Right ventricle myocardium superior (tissue), 1 donor: ENCODE measurements around the gene ALG1. TPM values are rescaled to one million over a fixed set of nuclear protein-coding genes. Genes with fewer than 3 reads are reported as not detected.
A peak's percentile ranks its signal among the peaks of the same experiment; 100 is the strongest.
"Not testable (repeated sequence)": the region's sequence is repeated elsewhere in the genome, so short reads cannot be mapped to it uniquely, and the experiment has no call there.

ENCODE experiments used
- ATAC-seq: fragments of 200-7000 bp; cut with Tn5 transposase; one replicate; pipeline ENCODE4 v1.9.1; 2020; ENCODE audit warnings: mild to moderate bottlenecking; ENCODE audit not compliant: poor library complexity
- DNase-seq: peaks from one replicate; pipeline ENCODE4 v3.0.0-alpha.2; 2020
- intact Hi-C: fragments of 100-400 bp; cut with DNase I; formaldehyde crosslinking; loops from one replicate; pipeline ENCODE4 v1.11.2; 2022
- total RNA-seq: library from RNA; stranded (reverse); fragmentation: NEBNext Ultra II Directional; extraction: Animal tissue kit (Norgen Biotek cat#: 25700); gene quantifications from one replicate; pipeline ENCODE4 v1.2.1, GENCODE V29; 2021
- donor health status: DM: no; HTN: yes; CAD: no; lungs with severe emphysema.

Gene ALG1
- total RNA-seq, 1 donor from 2014 or later = 8.5 TPM

DNA sequence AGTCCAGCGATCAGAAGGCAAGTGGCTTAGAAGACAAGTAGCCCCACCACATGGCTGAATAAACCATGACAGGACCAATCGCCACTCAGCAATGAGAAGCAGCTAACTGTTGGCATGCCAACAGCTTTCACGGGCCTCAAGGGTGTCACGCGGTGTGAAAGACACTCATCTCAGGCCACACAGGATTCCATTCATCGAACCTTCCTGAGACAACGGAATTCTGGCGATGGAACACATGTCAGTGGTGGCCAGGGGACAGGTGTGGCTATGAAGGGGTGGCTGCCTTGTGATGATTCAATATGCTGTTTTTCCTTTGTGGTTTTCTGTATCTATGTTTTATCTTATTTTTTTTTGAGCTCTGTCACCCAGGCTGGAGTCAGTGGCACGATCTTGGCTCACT is 18.9 kb downstream of the ALG1 start:
- DNase-seq, intact Hi-C loops, ATAC-seq: not testable (repeated sequence)

DNA sequence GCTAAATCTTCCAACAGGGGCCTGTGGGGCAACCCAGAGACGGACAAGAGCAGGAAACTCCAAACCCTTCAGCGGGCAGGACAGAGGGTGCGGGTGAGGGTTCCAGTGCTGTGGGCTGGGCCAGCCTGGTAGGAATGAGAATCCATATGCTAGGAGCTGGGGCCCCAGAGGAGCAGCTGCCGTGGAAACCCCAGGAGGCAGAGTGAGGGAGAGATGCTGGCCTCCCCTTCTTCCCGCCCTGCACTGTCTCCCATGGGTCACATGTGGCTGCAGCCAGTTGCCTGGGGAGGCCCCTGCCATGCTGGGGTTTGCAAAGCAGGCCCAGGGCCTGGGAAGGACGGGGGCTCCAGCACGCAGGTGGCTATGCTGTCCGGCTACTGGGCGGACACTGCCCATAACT is 21.4 kb downstream of the ALG1 start:
- intact Hi-C loops, ATAC-seq, DNase-seq: not testable (repeated sequence)

DNA sequence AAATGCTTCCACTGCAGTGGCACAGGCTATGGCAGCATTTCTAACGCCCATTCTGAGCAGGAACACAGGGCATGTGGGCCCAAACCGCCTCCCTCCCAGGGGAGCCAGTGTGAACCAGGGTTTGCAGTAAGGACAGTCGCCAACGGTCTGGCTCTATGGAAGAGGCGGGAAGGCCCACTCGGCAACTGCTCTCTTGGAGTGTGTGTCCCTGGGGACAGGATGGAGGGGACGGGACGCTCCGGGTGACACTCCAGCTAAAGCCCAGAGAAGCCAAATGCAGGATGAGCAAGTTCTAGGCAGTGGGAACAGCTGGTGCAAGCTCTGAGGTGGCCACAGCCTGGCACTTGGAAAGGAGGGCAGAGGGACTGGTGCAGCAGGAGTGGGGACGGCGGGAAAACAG is 22.1 kb downstream of the ALG1 start:
- ATAC-seq, intact Hi-C loops, DNase-seq: not testable (repeated sequence)

DNA sequence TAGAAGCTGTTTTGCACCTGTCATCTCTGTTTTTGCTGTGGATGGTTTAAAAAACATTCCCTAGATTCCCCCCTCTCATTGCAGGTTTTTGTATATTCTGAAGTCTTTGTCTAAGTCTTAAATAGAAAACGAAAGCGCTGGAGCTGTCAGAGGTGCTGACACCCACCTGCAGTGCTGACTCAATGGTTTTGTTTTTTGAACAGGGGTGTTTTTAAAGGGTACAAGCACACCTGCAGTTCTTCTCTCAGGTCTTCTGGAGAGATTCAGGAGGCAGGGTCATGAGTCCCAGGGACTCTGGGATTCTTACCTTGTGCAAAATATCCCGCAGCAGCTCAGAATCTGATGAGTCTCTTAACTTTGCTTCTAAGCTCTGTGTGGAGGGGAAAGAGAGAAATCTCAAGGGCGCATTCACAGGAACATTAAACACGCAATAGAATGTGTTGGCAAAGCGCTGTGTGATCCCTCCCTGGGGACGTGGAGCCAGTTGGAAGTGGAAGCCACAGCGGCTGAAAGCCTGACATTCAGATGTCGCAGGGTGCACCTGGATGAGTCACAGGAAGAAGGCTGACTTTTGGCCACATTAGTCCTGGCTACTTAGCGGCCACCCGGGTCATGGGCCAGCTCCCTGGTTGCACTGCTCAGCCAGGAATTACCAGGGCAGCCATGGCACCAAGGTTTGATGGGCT is 23.6 kb downstream of the ALG1 start:
- DNase-seq, intact Hi-C loops, ATAC-seq: not testable (repeated sequence)

DNA sequence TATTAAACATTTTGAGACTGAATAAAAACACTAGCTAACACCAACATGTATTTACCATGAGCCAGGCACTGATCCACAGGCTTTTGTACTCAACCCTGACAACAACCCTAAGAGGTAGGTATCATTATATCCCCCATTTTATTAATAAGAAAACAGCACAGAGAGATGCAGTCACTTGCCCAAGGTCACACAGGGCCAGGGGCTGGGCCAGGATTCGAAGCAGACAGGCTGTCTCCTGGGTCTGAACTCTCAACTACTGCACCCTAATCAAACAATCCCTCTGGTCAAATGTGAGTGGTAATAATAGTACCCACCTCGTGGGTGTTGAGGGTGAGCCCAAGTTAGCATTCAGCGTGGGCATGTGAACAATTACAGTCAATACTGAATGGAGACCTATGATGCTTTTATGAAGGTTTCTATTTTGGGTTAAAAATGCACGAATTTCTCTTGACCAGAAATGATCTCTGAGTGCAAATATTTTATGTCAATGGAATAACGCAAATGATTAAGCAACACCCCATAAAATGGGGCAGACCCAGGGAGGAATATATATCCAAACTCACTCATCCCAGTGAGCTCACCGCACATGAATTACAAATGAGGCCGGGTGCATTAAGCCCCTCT is 24.9 kb downstream of the ALG1 start:
- ATAC-seq, intact Hi-C loops, DNase-seq: not testable (repeated sequence)

DNA sequence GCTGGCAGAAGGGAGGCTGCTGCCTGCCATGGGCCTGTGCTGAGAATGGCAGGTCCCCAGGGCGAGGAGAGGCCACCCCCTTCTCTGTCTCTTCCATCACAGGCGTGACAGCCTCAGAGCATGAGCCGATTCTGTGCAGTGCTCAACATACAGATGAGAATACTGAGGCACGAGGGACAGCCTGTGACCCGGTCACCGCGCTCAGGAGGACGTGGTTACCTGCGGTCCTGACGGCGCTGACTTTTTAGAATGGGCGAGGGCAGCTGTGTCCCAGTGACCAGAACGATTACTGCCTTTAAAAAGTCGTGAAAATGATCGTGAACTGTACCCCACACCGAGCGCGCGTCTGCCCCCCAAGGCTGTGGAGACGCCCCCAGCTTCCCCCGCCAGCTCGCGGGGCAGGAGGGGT is 25.4 kb downstream of the ALG1 start:
- intact Hi-C loops, ATAC-seq, DNase-seq: not testable (repeated sequence)

DNA sequence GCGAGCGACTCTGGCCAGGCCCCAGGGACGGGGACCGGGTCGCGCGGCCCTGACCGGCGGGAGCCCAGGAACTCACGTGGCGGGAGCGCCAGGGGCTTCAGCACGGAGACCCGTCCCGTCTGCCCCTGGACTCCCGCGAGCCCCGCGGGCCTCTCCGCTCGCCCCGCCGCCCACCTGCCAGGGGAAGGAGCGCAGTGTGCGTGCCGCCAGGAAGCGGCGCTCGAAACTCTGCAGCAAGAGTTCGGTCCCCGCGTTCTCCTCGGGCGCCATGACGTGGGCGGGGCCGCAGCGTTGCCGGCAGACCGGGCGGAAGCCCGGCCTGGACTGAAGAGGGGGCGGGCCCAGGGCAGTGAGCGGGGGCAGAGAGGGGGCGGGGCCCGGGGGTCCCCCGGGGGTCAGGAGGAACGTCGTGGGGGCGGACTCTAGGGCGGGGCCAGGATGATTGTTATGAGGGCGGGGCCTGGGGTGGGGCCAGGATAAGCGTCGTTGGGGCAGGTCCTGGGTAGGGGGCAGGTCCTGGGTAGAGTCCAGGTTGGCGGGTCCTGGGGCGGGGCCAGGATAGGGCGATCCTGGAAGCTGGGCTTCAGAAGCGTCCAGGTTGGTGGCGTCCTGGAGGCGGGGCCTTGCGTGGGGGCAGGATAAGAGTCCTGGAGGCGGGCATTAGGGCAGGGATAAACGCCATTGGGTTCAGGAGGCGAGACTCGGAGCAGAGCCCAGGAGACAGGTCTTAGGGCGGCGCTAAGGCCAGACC is 26.0 kb downstream of the ALG1 start, which contains the start of gene EEF2KMT:
EEF2KMT (minus strand) TSS at position 326 of the 751 bp plus-strand sequence; CDS start at position 270, 56 bp downstream.
- ATAC-seq (peak; percentile 100), DNase-seq (peak; percentile 100)
- intact Hi-C loops = not testable (repeated sequence)

DNA sequence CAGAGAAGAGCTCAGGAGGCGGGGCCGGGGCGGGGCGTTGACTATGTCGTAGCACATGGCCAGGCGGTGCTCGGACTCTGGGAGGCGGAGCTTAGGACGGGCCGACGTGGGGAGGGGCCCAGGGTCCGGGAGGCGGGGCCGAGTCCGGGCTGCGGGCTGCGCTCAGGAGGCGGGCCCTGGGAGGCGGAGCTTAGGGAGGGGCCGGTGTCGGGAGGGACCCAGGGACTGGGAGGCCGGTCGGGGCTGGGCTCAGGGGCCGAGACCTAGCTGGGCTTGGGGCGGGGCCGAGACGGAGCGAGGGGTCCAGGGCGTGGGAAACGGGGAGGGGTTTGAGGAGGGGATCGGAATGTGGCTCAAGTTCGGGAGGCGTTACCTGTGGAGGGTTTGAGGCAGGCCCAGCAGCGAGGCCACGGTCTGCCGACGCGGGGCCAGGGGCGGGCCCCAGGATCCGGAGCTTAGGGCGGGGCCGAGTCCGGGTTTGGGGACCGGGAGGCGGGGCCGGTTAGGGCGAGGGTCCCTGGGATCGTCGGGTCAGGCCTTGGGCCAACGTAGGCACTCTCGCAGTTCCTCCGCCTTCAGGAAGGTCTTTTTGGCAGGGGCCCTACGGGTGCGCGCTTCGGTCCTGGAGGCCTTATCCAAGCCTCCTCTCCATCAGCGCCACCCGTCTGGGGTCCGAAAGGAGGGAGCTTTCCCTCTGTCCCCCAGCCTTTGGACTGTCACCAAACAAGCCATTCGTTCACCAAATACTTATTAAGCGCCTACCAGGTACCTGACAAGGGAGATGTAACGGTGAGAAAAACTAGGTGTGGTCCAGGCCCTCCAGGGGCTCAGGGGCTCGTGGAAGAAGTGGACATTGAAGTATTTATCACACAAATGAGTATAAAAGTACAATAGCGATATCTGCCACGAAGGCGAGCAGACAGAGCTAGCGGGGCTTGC is 26.8 kb downstream of the ALG1 start:
- ATAC-seq, intact Hi-C loops: not testable (repeated sequence)
- DNase-seq = peak; percentile 89

DNA sequence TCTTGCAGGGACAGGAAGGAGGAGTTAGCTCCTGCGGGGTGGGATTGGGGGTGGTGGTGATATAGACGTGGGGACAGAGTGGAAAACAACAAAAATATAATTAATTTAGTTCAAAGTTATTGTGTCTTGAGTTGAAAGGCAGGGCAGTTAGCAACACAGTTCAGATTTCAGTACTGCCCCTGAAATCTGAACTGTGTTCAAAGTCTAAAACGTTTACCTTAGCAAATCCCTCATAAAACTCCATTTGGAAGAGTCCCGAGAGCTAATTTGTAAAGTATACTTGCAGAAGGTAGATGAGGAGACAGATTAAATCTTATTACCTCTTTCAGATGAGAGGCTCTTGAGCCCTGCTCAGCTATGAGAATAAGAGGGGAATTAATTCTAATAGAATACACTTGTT is 27.5 kb downstream of the ALG1 start:
- DNase-seq, ATAC-seq, intact Hi-C loops: not testable (repeated sequence)

DNA sequence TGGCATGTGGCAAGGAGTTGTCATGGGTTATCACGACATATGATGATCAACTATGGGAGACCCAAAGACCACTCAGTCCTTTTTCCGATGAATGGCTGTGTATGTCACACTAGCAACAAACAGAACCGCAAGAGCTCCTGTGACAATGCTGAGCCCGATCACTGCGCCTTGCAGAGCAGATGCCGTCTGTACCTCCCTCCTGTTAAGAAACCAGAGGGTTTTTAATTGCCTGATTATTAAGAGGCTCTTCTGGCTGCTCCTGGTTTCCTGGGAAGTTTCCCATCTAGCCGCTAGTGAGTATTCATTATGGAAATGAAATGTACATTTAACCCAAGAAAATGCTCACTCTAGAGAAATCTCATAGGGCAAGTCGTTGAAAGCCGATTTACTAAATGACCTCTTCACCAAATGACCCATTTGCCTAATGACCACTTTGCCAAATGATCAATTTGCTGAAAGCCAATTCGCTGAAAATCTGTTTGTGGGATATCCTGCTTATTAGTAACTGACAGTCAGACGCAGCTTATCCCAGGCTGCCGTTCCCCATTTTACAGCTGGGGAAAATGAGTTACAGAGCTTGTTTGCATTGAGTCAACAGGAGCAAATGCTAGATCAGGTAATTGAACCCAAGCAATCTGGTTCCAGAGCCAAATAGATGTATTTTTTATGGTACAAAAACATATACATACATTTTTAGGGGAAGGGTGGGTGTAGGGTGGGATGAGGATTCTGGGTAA is 31.8 kb downstream of the ALG1 start:
- intact Hi-C loops, DNase-seq, ATAC-seq: not testable (repeated sequence)

DNA sequence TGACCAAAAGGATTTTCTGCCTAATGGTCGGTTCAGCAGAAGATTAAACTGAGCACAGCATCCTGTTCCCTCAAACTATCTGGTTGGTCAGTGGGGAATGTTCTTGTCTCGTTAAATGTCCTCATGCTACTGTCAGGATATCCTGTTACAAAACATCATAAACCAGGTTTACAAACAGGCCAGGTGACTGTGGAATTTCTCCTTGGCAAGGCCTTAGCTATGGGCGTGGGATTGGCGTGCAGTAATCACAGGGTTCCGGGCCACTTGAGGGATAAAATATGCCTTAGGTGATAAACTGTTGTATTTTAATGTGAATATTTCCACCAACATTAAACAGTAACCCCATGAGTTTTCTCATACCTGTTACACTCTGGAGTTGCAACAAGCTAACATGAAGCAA is 33.4 kb downstream of the ALG1 start:
- intact Hi-C loops, ATAC-seq, DNase-seq: not testable (repeated sequence)

DNA sequence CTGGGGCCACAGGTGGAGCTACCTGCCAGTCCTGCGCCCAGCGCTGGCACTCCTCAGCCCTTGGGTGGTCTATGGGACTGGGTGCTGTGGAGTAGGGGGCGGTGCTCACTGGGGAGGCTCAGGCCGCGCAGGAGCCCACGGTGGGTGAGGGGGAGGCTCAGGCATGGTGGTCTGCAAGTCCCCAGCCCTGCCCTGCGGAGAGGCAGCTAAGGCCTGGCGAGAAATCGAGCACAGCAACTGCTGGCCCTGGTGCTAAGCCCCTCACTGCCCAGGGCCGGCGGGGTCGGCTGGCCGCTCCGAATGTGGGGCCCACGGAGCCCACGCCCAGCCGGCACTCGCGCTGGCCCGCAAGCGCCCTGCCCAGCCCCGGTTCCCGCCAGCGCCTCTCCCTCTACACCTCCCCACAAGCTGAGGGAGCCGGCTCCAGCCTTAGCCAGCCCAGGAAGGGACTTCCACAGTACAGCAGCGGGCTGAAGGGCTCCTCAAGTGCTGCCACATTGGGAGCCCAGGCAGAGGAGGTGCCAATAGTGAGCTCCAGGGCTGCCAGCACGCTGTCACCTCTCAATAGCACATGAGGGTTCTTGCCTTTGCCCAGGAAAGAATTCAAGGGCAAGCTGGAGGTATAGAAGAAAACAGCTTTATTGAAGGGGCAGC is 37.0 kb downstream of the ALG1 start:
- intact Hi-C loops = no loop called here
- ATAC-seq (peak; percentile 83), DNase-seq (peak; percentile 66)

DNA sequence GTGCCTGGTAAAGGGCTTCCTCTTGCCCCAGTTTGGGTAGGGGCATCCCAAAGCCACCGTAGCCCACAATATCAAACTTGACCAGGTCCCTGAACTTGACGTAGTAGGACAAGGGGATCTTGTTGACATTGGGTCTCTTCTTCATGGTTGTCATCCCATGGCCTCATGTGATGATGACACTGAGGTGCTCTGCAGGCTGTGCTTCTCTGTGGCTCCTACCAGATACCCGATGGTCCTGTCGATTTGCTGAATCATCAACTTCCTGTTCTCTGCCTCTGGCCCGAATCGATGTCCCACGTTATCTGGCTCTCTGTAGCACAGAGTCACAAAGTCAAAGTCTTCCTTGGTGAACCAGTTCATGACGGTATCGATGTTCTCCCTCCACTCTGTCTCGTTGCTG is 39.3 kb downstream of the ALG1 start:
- intact Hi-C loops, DNase-seq, ATAC-seq: not testable (repeated sequence)

DNA sequence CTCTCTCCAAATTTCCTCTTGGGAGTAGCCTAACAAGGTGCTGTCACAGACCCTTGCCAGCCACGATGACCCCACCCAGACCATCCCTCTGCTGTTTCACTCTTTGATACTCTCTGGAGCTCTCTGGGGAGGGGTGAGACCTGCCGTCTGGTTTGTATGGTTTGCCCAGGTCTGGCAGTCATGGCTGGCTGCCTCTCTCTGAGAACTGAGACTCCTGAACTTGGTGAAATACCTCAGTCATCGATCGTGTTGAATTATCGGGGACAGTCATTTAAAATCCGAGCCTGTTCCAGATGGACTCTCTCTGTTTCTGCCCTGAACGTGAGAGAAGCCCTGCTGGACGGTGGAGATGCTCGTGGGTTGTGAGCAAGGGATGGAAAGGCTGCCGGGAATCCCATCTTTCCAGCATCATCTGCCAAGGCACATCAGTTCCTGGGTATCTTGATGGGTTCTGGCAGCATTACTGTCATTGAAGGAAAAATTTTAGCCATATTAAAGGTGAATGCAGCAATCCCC is 45.2 kb downstream of the ALG1 start:
- DNase-seq = not testable (repeated sequence)

DNA sequence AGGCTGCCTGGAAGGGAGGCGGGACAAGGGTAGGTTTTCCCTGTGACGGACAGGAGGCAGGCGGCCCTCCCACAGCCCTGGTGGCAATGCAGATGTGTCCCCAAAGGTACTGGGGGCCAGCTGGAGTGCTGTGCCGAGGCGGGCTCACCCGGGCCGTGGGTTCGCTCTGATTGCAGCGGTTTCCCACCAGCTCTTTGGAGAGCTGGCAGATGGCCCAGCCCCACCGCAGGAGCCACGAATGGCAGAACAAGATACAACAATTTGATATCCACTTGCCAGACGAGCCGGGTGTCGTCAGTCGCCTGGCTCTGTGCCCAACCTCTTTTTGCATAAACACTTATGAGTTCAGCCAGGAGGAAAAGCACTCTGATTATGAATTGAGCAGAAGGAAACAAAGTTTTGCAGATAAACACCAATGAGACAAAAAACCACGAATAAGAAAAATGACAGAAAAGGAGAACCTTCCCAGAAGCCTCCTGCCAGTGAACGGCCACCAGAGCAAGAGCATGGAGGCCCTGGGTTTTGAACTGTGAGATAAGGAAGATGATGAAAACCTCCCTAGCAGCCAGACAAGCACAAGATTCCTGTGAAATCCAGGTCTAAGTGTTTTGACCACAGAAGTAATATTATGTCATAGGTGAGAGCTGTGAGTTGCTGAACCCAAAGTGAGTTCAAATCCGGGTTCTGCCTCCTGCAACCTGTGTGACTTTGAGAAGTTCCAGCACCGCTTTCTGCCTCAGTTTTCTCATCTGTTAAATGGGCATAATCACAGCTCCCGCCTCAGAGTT is 45.9 kb downstream of the ALG1 start:
- intact Hi-C loops, ATAC-seq: not testable (repeated sequence)
- DNase-seq = peak; percentile 73

More for the DNA sequence above, 45.2 kb downstream of the ALG1 start:
- ATAC-seq, intact Hi-C loops: not testable (repeated sequence)

DNA sequence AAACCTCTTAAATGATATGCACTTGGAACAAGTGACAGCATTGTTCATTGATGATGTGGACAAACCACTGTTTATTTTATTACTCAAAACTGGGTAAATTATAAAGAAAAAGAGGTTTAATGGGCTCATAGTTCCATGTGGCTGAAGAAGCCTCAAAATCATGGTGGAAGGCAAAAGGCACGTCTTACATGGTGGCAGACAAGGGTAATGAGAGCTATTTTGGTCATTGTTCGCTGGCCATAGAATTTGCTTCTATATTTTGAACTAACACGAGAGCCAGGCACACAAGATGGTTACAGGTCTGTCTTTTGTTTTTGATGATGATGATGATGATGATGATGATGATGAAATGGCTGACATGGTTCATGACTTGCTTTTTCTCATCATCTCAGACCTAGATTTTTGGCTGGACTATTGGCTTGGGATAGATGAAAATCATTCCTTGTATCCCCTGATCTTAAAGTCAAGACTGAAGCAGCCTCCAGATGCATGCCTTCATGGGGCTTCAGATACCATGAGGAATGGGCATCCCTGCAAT is 59.9 kb downstream of the ALG1 start:
- DNase-seq, intact Hi-C loops, ATAC-seq: not testable (repeated sequence)
